Measurements from ENCODE around the gene LAG3.

Gene LAG3

GRCh38 chr12:6764011-6764828, 8.1 kb upstream of the LAG3 start:
- H3K4me3 ChIP-seq (ENCODE audit: low read depth, low read length): peak overlapping the region; percentile 26
- no peak for TF ChIP-seq CTCF (IDR thresholded peaks at IDR 0.05; ENCODE audit: low read depth, low read length, missing control alignments)
- peak; percentile 93 for DNase-seq (ENCODE audit: low read depth)

- DNase-seq (ENCODE audit: low read depth): no peak
- peak overlapping the region; percentile 66 for H3K4me3 ChIP-seq (ENCODE audit: low read depth, low read length)
- TF ChIP-seq CTCF (IDR thresholded peaks at IDR 0.05; ENCODE audit: low read depth, low read length, missing control alignments): no peak
These were observed 7.2 kb upstream of the LAG3 start for GRCh38 chr12:6765048-6765633.

GRCh38 chr12:6765634-6766581, 6.4 kb upstream of the LAG3 start, which contains the start of gene PTMS:
Gene PTMS (plus strand): TSS chr12:6766363. CDS start chr12:6766706, 343 bp downstream.
- H3K4me3 ChIP-seq (ENCODE audit: low read depth, low read length): peak within 1 kb of the TSS; percentile 66
- no peak for DNase-seq (ENCODE audit: low read depth)
- no peak for TF ChIP-seq CTCF (IDR thresholded peaks at IDR 0.05; ENCODE audit: low read depth, low read length, missing control alignments)

GRCh38 chr12:6766651-6767349, 5.5 kb upstream of the LAG3 start:
- TF ChIP-seq CTCF (IDR thresholded peaks at IDR 0.05; ENCODE audit: low read depth, low read length, missing control alignments): peak; percentile 64
- no peak for DNase-seq (ENCODE audit: low read depth)

GRCh38 chr12:6767353-6768319, 4.7 kb upstream of the LAG3 start:
- H3K4me3 ChIP-seq (ENCODE audit: low read depth, low read length): peak overlapping the region; percentile 66
- TF ChIP-seq CTCF (IDR thresholded peaks at IDR 0.05; ENCODE audit: low read depth, low read length, missing control alignments): no peak
- DNase-seq (ENCODE audit: low read depth): no peak

More at GRCh38 chr12:6766651-6767349, 5.5 kb upstream of the LAG3 start:
- H3K4me3 ChIP-seq (ENCODE audit: low read depth, low read length): peak overlapping the region; percentile 66

Data from GM12864 (cell line).